K562 (cell line): ENCODE measurements around the gene CEBPB.

Experiments used
- ARNT ChIP-seq, 2 experiments: fragments of 450-650 bp; IDR thresholded peaks; 2 replicates each; pipeline ENCODE4 v1.6.1; 2016; ENCODE audit warnings: mild to moderate bottlenecking in 1 of 2
- CTCF ChIP-seq, 3 experiments: IDR thresholded peaks in 2 of 3; conservative IDR thresholded peaks in 1 of 3; 2 replicates each; pipeline ENCODE4 v1.5.1; 2011 to 2012; ENCODE audit warnings: low read length in 3 of 3, mild to moderate bottlenecking in 3 of 3, control low read depth in 2 of 3, improper control_type of control experiment in 1 of 3, inconsistent platforms in 1 of 3, low read depth in 1 of 3, mixed read lengths in 1 of 3, moderate library complexity in 1 of 3; ENCODE audit not compliant: insufficient read depth in 2 of 3
- EZH2 ChIP-seq: IDR thresholded peaks from 2 replicates; pipeline ENCODE4 v1.6.1; 2012; ENCODE audit warnings: low read depth, mild to moderate bottlenecking, inconsistent platforms, low read length, borderline replicate concordance
- FOSL1 ChIP-seq: fragments of 200-800 bp; sonication (Bioruptor generic); conservative IDR thresholded peaks from 2 replicates; pipeline ENCODE4 v1.6.1; 2016; ENCODE audit warnings: missing genetic modification characterization, missing compliant biosample characterization
- GTF2F1 ChIP-seq: IDR thresholded peaks from 2 replicates; pipeline ENCODE4 v1.6.1; 2011; ENCODE audit warnings: low read depth, low read length, improper control_type of control experiment
- MCM7 ChIP-seq, 2 experiments: fragments of 450-650 bp; IDR thresholded peaks; 2 replicates each; pipeline ENCODE4 v1.6.1; 2016 to 2018
- NBN ChIP-seq: fragments of 450-650 bp; IDR thresholded peaks from 2 replicates; pipeline ENCODE4 v1.6.1; 2016; ENCODE audit warnings: low read depth, mild to moderate bottlenecking
- POLR2A ChIP-seq: fragments of 450-650 bp; conservative IDR thresholded peaks from 2 replicates; pipeline ENCODE4 v1.6.1; 2016
- RCOR1 ChIP-seq, 2 experiments: IDR thresholded peaks; 2 replicates each; pipeline ENCODE4 v1.6.1; 2012; ENCODE audit warnings: low read depth in 2 of 2, low read length in 2 of 2, borderline replicate concordance in 1 of 2, improper control_type of control experiment in 1 of 2
- ZNF511 ChIP-seq: sonication (generic); formaldehyde crosslinking; IDR thresholded peaks from 2 replicates; pipeline ENCODE4 v1.8.0; 2022; ENCODE audit warnings: mild to moderate bottlenecking, missing genetic modification reagents

- TF ChIP-seq EZH2 (no peak), NBN (no peak), ARNT (IDR thresholded peaks at IDR 0.05) (no peak), ZNF511 (no peak), RCOR1 (IDR thresholded peaks at IDR 0.05; ENCODE audit: borderline replicate concordance in 1 of 2, low read depth in 2 of 2, low read length in 2 of 2) (no peak), CTCF (IDR thresholded peaks at IDR 0.05 in 2 of 3, conservative IDR thresholded peaks at IDR 0.05 in 1 of 3; ENCODE audit: insufficient read depth in 2 of 3, low read depth in 1 of 3, low read length in 3 of 3) (no peak), GTF2F1 (no peak), FOSL1 (no peak), MCM7 (IDR thresholded peaks at IDR 0.05) (no peak), POLR2A (no peak)
These were observed 26.0 kb downstream of the CEBPB start for GRCh38 chr20:50216543-50217206.
